K562 (cell line): ENCODE measurements around the gene SYPL2. TPM values are rescaled to one million over a fixed set of nuclear protein-coding genes. Genes with fewer than 3 reads are reported as not detected.

Experiments used
- CBX3 ChIP-seq, 2 experiments: IDR thresholded peaks; 1 replicate in 1 of 2; 2 replicates in 1 of 2; pipeline ENCODE4 v1.6.1; 2012; ENCODE audit warnings: inconsistent platforms in 2 of 2, low read length in 2 of 2, borderline replicate concordance in 1 of 2, control low read depth in 1 of 2
- KDM5B ChIP-seq: fragments of 200-600 bp; sonication (generic); IDR thresholded peaks from 2 replicates; pipeline ENCODE4 v1.6.1; 2012; ENCODE audit warnings: low read depth, mild to moderate bottlenecking, moderate library complexity, low read length, control low read depth, inconsistent platforms; ENCODE audit not compliant: insufficient replicate concordance
- KLF16 ChIP-seq: IDR thresholded peaks from 2 replicates; pipeline ENCODE4 v1.6.1; 2016; ENCODE audit warnings: antibody characterized with exemption
- MAZ ChIP-seq, 2 experiments: fragments of 450-650 bp in 1 of 2; sonication (generic) in 1 of 2; formaldehyde crosslinking; IDR thresholded peaks in 1 of 2; conservative IDR thresholded peaks in 1 of 2; 2 replicates each; pipeline versions ENCODE4 v1.4.0 to v1.5.0; 2020; ENCODE audit warnings: mild to moderate bottlenecking in 1 of 2, missing genetic modification reagents in 1 of 2
- MCM5 ChIP-seq: fragments of 450-650 bp; IDR thresholded peaks from 2 replicates; pipeline ENCODE4 v1.6.1; 2016; ENCODE audit warnings: low read depth
- NBN ChIP-seq: fragments of 450-650 bp; IDR thresholded peaks from 2 replicates; pipeline ENCODE4 v1.6.1; 2016; ENCODE audit warnings: low read depth, mild to moderate bottlenecking
- NFIX ChIP-seq: fragments of 250-450 bp; sonication (Bioruptor Pico); IDR thresholded peaks from 2 replicates; pipeline ENCODE4 v1.4.0; 2020; ENCODE audit warnings: low read depth, mild to moderate bottlenecking, moderate library complexity
- RBM14 ChIP-seq: fragments of 200-400 bp; formaldehyde crosslinking; IDR thresholded peaks from 2 replicates; pipeline ENCODE4 v1.6.1; 2018; ENCODE audit warnings: low read depth, mild to moderate bottlenecking, low read length, moderate library complexity, borderline replicate concordance; ENCODE audit not compliant: insufficient read depth
- SAFB ChIP-seq: fragments of 200-400 bp; formaldehyde crosslinking; IDR thresholded peaks from 2 replicates; pipeline ENCODE4 v1.6.1; 2017; ENCODE audit warnings: low read depth, low read length, borderline replicate concordance
- SMARCA5 ChIP-seq: fragments of 450-650 bp; IDR thresholded peaks from 2 replicates; pipeline ENCODE4 v1.6.1; 2016
- SRSF1 ChIP-seq: fragments of 200-400 bp; formaldehyde crosslinking; IDR thresholded peaks from 2 replicates; pipeline ENCODE4 v1.6.1; 2017; ENCODE audit warnings: mild to moderate bottlenecking, low read depth, low read length, moderate library complexity
- TFAM ChIP-seq: fragments of 250-450 bp; sonication (Bioruptor Pico); conservative IDR thresholded peaks from 2 replicates; pipeline ENCODE4 v1.5.0; 2021; ENCODE audit warnings: mild to moderate bottlenecking, moderate library complexity
- ZNF384 ChIP-seq: IDR thresholded peaks from 2 replicates; pipeline ENCODE4 v1.6.1; 2012; ENCODE audit warnings: low read depth, low read length, improper control_type of control experiment
- ZNF41 ChIP-seq: fragments of 250-450 bp; sonication (Bioruptor Pico); conservative IDR thresholded peaks from 2 replicates; pipeline ENCODE4 v1.4.0; 2020; ENCODE audit warnings: mild to moderate bottlenecking
- ZNF584 ChIP-seq: fragments of 200-800 bp; sonication (Bioruptor generic); IDR thresholded peaks from 2 replicates; pipeline ENCODE4 v1.6.1; 2016; ENCODE audit warnings: low read depth, mild to moderate bottlenecking, missing genetic modification characterization, missing compliant biosample characterization
- ZNF717 ChIP-seq: fragments of 250-450 bp; sonication (Bioruptor Pico); IDR thresholded peaks from 2 replicates; pipeline ENCODE4 v1.5.0; 2021
- polyA plus RNA-seq, 8 experiments: library from polyadenylated mRNA; depleted of rRNA in 4 of 8; stranded (reverse) in 5 of 8; unstranded in 3 of 8; fragments of >200 nt; fragmentation: Nextera tagmentation in 2 of 8; fragmentation: Illumina TruSeq in 1 of 8; extraction: Ambion mirVana in 2 of 8; extraction: Trizol in 1 of 8; gene quantifications; 2 replicates each; pipeline versions ENCODE4 v1.2.1 to v1.2.3, GENCODE V29; 2011 to 2014; ENCODE audit warnings: inconsistent platforms in 1 of 8, missing spikeins in 1 of 8
- total RNA-seq, 7 experiments: library from RNA; depleted of rRNA in 6 of 7; stranded (reverse); fragments of >200 nt in 6 of 7; fragmentation: Illumina TruSeq in 2 of 7; extraction: Trizol in 2 of 7; gene quantifications; 2 replicates each; pipeline versions ENCODE4 v1.2.1 to v1.2.3, GENCODE V29; 2011 to 2021; ENCODE audit warnings: low replicate concordance in 1 of 7
- TF ChIP-seq, protein P1 (sequence below): sonication (generic); formaldehyde crosslinking; IDR thresholded peaks from 2 replicates; pipeline ENCODE4 v1.8.1; 2023; ENCODE audit warnings: mild to moderate bottlenecking, missing genetic modification reagents
- TF ChIP-seq, protein P2 (sequence below): fragments of 450-650 bp; IDR thresholded peaks from 2 replicates; pipeline ENCODE4 v1.6.1; 2017; ENCODE audit warnings: mild to moderate bottlenecking, moderate library complexity
- TF ChIP-seq, protein P3 (sequence below): sonication (generic); formaldehyde crosslinking; IDR thresholded peaks from 2 replicates; pipeline ENCODE4 v1.8.1; 2022; ENCODE audit warnings: missing genetic modification reagents
- TF ChIP-seq, protein P4 (sequence below): fragments of 250-450 bp; sonication (Bioruptor Pico); IDR thresholded peaks from 2 replicates; pipeline ENCODE4 v1.4.0; 2020; ENCODE audit warnings: mild to moderate bottlenecking, moderate library complexity

Gene SYPL2
- total and polyA plus RNA-seq, 9 of the 15 experiments (the other 6 are each of a cell fraction or from before 2014, with no cell fraction given): 0.03 to 0.20 (median 0.07) TPM; not detected in 2

DNA sequence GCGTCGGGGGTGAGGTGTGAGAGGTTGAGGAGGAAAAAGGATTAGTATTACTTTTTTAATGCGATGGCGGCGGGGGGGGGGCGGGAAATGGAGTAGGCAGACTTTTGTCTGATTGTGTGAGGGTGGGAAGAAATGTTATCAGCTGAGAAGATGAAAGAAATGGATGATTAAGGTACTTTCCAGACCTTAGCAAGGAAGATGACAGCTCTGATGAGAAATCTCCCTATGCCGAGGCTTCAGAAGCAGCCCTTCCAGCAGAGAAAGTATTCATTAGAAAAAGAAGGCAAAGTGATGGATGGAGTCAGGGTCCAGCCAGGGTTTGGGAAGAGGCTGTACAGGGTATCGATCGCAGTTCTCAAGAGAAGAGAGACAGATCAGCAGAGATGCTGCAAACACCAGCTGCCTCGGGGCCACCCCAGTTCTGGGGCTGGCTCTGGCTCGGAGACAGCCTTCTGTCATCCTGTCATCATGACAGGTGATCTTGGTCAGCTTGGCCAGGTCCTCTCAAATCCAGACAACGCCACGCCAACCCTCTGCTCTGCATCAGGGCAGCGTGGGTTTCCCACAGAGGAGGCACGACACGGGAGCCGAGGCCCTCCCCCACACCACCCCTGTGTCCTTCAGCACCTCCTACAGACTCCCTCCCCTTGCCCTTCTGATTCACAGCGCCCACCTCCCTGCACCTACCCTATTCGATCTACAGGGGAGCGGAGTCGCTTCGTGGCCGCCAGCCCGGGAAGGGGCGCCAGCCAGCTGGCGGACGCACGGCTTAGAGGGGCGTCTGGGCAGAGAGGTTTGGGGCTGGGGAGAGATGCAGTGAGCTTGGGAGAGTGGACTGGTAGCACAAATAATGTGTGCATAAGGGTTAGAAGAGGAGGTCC, 16.7 kb downstream of the SYPL2 start (continued):
- TF ChIP-seq RBM14 (no peak), ZNF584 (CRISPR knock-in tag) (no peak), TFAM (no peak), NBN (no peak), NFIX (CRISPR knock-in tag) (no peak), ZNF384 (no peak), SRSF1 (no peak), MAZ (CRISPR knock-in tag; conservative IDR thresholded peaks at IDR 0.05 in 1 of 2, IDR thresholded peaks at IDR 0.05 in 1 of 2) (peak in 1 of 2 experiments; percentile 26; a peak in 2 of 4 replicates), ZNF41 (CRISPR knock-in tag) (no peak), KDM5B (no peak), MCM5 (no peak), SAFB (no peak), CBX3 (IDR thresholded peaks at IDR 0.05; ENCODE audit: borderline replicate concordance in 1 of 2, low read length in 2 of 2) (no peak), KLF16 (no peak), ZNF717 (CRISPR knock-in tag) (no peak), SMARCA5 (no peak)
- TF ChIP-seq, protein P1, sequence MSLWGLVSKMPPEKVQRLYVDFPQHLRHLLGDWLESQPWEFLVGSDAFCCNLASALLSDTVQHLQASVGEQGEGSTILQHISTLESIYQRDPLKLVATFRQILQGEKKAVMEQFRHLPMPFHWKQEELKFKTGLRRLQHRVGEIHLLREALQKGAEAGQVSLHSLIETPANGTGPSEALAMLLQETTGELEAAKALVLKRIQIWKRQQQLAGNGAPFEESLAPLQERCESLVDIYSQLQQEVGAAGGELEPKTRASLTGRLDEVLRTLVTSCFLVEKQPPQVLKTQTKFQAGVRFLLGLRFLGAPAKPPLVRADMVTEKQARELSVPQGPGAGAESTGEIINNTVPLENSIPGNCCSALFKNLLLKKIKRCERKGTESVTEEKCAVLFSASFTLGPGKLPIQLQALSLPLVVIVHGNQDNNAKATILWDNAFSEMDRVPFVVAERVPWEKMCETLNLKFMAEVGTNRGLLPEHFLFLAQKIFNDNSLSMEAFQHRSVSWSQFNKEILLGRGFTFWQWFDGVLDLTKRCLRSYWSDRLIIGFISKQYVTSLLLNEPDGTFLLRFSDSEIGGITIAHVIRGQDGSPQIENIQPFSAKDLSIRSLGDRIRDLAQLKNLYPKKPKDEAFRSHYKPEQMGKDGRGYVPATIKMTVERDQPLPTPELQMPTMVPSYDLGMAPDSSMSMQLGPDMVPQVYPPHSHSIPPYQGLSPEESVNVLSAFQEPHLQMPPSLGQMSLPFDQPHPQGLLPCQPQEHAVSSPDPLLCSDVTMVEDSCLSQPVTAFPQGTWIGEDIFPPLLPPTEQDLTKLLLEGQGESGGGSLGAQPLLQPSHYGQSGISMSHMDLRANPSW (CRISPR knock-in tag): no peak
- TF ChIP-seq, protein P2, sequence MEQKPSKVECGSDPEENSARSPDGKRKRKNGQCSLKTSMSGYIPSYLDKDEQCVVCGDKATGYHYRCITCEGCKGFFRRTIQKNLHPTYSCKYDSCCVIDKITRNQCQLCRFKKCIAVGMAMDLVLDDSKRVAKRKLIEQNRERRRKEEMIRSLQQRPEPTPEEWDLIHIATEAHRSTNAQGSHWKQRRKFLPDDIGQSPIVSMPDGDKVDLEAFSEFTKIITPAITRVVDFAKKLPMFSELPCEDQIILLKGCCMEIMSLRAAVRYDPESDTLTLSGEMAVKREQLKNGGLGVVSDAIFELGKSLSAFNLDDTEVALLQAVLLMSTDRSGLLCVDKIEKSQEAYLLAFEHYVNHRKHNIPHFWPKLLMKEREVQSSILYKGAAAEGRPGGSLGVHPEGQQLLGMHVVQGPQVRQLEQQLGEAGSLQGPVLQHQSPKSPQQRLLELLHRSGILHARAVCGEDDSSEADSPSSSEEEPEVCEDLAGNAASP: no peak
- TF ChIP-seq, protein P3, sequence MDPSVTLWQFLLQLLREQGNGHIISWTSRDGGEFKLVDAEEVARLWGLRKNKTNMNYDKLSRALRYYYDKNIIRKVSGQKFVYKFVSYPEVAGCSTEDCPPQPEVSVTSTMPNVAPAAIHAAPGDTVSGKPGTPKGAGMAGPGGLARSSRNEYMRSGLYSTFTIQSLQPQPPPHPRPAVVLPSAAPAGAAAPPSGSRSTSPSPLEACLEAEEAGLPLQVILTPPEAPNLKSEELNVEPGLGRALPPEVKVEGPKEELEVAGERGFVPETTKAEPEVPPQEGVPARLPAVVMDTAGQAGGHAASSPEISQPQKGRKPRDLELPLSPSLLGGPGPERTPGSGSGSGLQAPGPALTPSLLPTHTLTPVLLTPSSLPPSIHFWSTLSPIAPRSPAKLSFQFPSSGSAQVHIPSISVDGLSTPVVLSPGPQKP (CRISPR knock-in tag): no peak
- TF ChIP-seq, protein P4, sequence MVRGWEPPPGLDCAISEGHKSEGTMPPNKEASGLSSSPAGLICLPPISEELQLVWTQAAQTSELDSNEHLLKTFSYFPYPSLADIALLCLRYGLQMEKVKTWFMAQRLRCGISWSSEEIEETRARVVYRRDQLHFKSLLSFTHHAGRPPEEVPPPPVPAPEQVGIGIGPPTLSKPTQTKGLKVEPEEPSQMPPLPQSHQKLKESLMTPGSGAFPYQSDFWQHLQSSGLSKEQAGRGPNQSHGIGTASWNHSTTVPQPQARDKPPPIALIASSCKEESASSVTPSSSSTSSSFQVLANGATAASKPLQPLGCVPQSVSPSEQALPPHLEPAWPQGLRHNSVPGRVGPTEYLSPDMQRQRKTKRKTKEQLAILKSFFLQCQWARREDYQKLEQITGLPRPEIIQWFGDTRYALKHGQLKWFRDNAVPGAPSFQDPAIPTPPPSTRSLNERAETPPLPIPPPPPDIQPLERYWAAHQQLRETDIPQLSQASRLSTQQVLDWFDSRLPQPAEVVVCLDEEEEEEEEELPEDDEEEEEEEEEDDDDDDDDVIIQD (CRISPR knock-in tag): no peak
